Fibroblast of the conjunctiva (primary cell): ENCODE results near the gene GNAO1.

Source experiments
- DNase-seq: peaks from one replicate; pipeline ENCODE4 v3.0.0-alpha.2; 2010; ENCODE audit warnings: low read depth

Gene GNAO1

DNA sequence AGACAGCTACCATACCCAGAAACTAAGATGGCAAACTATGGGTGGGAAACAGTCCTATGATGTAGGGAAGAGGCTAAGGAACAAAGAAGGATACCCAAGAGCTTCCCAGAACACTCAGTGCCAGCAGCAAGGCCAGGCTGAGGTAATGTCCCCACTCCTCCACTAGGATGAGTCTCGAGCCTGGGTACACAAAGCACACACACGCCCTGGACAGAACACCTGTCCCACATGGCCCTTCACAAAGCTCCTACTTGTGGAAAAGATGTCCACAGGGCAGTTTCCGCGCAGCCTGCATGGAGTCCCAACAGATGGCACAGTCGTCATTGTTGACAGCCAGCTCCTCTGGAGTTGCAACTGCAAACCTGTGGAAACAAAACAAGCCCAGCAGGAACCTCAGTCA, 210.2 kb downstream of the GNAO1 start:
- DNase-seq = no peak

DNA sequence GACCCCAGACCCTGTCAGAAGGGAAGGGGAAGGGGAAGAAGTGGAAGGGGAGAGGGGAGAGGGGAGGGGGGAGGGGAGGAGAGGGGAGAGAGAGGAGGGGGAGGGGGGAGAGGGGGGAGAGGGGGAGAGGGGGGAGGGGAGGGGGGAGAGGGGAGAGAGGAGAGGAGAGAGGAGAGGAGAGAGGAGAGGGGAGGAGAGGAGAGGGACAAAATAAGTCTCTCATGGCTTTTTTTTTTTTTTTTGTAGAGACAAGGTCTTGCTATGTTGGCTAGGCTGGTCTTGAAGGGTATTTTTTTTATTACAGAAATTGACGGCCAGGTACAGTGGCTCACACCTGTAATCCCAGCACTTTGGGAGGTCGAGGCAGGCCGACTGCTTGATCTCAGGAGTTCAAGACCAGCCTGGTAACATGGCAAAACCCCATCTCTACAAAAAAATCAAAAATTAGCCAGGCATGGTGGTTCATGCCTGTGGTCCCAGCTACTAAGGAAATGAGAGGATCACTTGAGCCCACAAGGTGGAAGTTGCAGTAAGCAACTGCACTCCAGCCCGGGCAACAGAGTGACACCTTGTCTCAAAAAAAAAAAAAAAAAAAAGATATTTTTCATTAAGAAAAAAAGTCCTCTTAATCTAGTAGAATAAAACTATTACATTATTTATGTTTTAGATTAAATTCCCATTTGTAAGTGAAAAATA, 214.8 kb downstream of the GNAO1 start:
- DNase-seq = no peak
